Hematopoietic multipotent progenitor cell treated with erythropoietin and hydrocortisone succinate and interleukin-3 and kit ligand, for 15 days (in vitro differentiated cells): ENCODE results near the gene CD99L2.
"Not testable (repeated sequence)": the region's sequence is repeated elsewhere in the genome, so short reads cannot be mapped to it uniquely, and the experiment has no call there.

ENCODE experiments used
- DNase-seq: peaks from one replicate; pipeline ENCODE4 v3.0.0-alpha.2; 2015; ENCODE audit warnings: low spot score

The CD99L2 gene

DNA sequence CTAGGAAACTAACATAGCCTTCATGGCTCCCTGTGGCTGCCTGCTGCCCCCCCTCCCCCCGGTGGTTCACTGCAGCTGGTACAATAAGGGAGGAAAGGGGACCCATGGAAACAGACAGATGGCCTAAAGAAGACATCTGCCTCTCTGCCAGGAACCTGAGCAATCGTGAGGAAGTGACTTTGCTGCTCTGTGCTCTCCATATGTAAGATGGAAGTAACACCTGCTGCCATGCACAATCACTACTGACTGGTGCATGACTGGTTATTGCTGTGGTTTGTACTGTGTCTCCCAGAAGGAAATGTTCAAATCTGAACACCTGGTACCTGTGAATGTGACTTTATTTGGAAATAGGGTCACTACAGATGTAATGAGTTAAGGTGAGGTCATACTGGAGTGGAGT lies 43.6 kb downstream of the CD99L2 start:
- no peak for DNase-seq

DNA sequence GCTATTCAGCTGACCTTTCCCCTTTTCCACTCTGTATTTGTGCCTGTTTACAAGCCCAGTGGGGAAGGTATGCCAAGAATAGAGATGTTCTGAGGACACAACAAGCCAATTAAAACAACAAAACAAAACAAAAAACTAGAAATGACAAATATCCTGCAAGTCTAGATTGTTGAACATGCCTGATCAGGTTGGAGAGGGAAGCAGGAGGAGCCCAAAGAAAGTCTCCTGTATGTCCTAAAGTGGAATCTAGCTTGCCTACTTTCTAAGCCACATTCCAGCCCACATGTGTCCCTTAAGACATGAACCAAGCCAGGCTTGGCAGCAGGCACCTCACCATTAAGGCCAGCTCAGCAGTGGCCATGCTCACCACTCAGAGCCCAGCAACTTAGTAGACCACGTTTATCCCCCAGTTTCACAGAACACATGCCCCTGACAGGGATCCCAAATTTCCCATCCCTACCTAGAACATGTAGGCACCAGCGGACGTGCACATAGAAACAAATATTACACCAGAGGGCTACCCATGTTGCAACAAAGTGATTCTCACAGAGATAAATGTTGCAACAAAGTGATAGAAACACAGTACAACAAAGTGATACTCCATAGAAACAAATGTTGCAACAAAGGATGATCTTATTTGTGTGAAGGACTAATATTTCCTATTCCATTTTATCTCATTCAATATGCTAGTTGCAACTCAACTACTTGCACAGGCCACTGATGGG lies 48.3 kb downstream of the CD99L2 start:
- no peak for DNase-seq

DNA sequence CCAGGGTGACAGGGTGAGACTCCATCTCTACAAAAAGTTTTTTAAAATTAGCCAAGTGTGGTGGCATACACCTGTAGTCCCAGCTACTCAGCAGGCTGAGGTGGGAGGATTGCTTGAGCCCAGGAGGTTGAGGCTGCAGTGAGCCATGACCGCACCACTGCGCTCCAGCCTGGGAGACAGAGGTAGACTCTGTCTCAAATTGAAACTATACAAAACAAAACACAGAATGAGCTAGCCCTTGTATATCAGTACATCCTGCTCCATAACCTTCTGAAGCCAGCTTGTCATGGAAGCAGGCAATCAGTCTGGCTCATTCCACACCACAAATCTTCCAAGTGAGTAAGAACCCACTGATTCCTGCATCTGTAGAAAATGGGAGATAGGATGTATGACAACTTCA lies 49.0 kb downstream of the CD99L2 start:
- no peak for DNase-seq

DNA sequence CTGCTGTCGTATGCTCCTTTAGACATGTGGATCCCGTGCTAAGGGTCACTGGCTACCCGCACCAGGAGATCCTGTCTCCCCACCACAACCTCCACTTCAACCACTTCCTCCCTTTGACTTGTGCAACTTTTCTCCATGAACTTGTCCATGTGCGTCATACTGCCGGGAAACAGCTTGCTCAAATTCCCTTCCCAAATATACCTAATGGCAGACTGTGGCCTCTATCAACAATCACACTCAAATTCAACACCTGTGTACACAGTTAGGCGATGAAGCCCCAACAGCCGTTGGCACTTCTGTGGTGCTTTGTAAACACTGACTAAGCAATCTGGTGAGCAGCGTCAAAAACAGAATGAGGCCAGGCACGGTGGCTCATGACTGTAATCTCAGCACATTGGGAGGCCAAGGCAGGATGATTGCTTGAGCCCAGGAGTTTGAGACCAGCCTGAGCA lies 49.5 kb downstream of the CD99L2 start:
- DNase-seq, result peak; percentile 2

DNA sequence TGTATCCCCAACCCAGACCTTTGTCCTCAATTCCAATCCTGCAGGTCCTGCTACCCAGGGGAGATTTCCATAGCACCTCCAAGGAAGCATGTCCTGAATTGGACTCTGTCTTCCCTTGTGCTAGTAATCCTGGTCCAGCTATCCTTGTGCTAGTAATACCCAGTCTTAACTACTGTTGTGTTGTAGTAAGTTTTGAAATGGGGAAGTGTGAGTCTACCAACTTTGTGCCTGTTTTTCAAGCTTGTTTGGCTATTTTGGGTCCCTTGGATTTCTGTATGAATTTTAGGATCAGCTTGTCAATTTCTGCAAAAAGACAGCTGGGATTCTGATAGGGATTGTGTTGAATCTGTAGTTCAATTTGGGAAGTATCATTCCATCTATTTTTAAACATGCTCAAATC lies 51.4 kb downstream of the CD99L2 start:
- no peak for DNase-seq

DNA sequence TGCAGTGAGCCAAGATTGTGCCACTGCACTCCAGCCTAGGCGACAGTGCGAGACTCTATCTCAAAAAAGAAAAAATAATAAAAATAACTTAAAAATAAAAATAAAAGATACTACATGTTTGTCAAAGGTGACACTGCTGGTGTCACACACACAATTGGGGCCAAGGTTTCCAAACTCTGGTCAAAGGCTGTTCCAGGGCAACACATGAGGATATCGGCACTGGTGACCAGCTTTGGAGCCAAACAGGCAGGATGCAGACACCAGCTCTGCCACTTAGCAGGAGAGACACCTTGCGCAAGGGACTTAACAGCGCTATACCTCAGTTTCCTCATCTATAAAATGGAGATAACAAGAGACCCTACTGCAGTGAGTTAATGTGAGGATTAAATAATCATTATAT lies 52.3 kb downstream of the CD99L2 start:
- DNase-seq, result no peak

DNA sequence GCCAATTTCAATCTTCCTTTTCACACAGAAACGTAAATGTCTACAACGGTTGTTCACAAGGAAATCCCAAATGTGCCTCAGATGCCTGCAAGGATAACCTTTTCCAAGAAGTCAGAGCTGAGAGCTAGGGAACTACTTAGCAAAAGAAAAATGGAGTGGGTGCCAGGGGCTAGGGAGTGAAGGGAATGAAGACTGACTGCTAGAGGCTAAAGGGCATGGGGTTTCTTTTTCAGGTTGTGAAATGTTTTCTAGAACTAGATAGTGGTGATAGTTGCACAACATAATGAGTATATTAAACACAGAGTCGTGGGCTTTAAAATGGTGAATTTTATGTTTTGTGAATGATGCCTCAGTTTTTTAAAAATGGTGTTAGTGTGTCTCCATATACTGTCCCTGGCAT lies 53.4 kb downstream of the CD99L2 start:
- DNase-seq, result no peak

DNA sequence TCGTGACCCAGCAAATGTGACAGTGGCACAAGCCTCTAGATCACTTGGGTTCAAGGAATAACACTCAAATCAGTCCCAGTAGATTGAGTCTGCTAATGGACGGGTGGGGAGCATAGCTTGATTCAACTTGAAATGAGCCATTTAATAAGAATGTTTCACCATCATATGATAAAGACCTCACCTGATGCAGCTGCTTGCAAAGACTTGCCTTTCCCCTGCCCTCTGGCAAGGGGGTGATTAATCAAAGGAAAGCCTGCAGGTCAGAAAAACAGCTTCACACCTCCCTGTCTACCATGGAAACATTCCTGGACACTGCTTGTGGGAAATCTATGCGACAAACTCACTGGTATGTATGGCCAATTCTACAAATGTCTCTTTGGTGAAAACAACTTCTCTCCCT lies 54.5 kb downstream of the CD99L2 start:
- DNase-seq, result no peak

DNA sequence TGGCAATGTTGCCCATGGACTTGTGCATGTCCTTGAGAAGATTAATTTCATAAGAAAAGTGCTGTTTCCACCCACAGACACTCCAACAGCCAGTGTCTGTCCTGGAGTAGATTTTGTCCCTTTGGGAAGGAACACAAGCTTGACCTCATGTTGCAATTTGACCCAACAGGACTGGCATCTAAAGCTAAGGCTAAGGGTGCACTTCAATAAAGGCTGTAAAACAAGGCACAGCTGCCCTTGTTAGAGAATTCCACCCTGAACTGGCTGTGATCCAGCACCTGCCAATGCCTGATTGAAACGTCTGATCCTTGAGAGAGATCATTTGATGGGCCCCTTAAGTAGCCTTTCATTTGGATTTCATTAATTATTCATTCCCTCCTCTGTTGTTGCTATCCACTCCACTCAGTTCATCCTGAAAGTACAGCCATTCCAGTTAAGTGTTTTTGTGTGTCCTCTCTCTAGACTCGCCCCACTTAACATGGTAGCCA lies 56.2 kb downstream of the CD99L2 start:
- no peak for DNase-seq

DNA sequence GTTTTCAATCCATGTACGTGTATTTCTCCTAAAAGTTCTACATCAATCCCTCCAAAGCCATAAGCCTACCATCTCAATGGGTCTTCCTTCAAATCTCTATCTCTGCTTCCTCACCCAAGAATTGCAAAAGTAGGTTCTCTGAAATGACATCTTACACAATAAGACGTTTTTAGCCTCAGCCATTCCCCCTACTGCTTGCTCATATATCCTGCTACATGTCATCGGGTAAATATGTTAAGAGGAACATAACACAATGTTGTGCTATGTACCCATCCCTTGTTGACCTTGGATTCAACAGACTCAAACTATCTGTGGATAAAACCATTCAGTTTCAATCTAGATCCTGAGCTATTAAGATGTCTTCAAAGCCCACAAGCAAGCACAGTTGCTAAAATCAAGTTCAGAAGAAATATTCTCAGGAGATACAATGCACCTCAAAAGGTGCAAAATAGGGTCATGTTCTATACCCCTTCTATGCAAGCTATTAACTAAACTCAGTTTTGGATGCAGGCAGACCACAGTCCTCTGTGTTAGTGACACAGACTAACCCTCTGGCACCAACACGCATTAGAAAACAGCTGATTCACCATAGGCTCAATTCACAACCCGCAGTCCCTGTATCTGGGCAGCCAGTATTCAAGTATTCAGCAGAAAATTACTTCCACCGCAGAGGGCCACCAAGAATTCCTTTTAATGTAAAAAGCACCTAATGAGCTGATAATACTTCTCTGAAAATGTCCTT lies 56.8 kb downstream of the CD99L2 start:
- DNase-seq, result no peak

DNA sequence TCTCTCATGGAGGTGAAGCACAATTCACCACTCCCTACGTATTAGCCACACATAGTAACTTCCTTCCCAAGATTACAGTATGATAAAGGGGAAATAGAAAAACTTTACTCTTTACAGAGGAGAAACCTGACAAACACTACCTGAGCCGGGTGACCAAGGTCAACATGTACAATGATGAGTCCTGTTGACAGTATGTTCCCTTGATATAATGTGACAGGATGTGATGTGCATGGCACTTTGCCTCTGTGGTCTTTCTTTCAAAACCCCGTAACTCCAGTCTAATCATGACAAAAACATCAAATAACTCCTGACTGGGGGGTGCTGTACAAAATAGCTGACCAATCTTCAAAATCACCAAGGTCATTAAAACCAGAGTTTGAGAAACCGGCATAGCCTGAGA lies 60.6 kb downstream of the CD99L2 start:
- no peak for DNase-seq

DNA sequence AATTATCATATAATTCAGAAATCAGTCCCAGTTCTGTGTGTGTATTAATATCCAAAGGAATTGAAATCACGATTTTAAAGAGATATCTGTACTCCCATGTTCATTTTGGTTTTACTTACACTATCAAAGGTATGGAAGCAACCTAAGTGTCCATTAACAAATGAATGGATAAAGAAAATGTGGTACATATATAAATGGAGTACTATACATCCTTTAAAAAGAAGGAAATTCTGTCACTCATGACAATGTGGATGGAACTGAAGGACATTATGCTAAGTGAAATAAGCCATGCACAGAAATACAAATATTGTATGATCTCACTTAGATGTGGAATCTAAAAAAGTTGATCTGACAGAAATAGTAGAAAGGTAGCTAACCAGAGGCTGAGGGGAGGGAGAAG lies 63.8 kb downstream of the CD99L2 start:
- no peak for DNase-seq

DNA sequence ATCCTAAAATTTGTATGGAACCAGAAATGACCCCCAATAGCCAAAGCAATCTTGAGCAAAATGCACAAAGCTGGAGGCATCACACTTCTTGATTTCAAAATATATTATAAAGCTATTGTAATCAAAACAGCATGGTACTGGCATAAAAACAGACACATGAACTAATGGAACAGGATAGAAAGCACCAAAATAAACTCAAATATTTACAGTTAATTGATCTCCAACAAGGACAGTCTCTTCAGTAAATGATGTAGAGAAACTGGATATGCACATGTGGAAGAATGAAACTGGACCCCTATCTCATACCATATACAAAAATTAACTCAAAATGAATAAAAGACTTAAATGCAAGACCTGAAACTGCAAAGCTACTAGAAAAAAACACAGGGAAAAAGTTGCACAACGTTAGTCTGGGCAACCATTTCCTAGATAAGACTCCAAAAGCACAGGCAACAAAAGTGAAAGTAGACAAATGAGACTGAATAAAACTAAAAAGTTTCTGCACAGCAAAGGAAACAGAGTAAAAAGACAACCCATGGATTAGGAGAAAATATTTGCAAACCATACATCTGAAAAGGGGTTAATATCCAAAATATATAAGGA lies 64.9 kb downstream of the CD99L2 start:
- no peak for DNase-seq

DNA sequence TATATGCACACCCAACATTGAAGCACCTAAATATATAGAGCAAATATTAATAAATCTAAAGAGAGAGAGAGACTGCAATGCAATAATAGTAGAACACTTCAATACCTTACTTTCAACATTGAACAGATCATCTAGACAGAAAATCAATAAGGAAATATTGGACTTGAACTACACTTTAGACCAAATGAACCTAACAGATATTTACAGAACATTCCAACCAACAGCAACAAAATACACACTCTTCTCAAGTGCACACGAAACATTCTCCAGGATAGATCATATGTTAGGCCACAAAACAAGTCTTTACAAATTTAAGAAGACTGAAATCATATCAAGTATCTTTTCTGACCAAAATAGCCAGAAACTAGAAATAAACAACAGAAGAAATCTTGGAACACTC lies 66.6 kb downstream of the CD99L2 start:
- no peak for DNase-seq

DNA sequence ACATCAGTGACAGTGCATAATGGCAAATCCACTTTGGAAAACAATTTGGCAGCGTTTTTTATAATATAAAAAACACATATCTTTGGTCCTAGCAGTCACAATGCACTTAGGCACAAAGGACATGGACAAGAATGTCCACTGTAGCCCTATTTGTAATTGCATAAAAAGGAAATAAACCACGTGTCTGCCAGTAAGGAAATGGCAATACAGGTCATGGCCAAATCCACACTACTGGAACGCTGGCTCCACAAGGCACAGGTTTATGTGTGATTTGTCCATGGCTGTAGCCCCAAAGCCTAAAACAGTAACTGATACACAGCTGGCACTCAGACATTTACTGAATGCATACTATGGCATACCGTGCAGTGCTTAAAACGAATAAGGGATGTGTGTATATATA lies 69.7 kb downstream of the CD99L2 start:
- no peak for DNase-seq

DNA sequence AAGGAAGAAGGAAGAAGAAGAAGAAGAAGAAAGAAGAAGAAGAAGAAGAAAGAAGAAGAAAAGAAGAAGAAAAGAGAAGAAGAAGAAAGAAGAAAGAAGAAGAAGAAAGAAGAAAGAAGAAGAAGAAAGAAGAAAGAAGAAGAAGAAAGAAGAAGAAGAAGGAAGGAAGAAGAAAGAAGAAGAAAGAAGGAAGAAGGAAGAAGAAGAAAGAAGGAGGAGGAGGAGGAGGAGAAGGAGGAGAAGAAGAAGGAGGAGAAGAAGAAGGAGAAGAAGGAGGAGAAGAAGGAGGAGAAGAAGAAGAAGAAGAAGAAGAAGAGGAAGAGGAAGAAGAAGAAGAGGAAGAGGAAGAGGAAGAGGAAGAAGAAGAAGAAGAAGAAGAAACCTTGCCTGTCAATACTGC lies 74.1 kb downstream of the CD99L2 start:
- not testable (repeated sequence) for DNase-seq

DNA sequence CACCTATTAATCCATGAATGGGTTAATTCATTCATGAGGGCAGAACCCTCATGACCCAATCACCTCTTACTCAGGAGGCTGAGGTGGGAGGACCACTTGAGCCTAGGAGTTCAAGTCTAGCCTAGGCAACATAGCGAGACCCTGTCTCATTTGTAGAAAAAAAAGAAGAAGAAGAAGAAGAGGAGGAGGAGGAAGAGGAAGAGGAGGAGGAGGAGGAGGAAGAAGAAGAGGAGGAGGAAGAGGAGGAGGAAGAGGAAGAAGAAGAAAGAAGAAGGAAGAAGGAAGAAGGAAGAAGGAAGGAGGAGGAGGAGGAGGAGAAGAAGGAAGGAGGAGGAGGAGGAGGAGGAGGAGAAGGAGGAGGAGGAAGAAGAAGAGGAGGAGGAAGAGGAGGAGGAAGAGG lies 74.6 kb downstream of the CD99L2 start:
- DNase-seq, result not testable (repeated sequence)

DNA sequence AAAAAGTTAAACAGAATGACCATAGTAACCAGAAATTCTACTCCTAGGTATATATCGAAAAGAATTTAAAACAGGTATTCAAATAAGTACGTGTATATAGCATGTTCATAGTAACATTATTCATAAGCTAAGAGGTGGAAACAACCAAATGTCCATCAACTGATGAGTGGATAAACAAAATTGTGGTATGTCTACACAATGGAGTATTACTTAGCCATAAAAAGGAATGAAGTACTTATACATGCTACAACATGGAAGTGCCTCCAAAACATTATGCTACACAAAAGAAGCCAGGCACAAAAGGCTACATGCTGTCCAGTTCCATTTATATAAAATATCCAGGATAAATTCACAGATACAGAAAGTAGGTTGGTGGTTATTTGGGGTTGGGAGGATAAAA lies 76.5 kb downstream of the CD99L2 start:
- DNase-seq, result no peak

DNA sequence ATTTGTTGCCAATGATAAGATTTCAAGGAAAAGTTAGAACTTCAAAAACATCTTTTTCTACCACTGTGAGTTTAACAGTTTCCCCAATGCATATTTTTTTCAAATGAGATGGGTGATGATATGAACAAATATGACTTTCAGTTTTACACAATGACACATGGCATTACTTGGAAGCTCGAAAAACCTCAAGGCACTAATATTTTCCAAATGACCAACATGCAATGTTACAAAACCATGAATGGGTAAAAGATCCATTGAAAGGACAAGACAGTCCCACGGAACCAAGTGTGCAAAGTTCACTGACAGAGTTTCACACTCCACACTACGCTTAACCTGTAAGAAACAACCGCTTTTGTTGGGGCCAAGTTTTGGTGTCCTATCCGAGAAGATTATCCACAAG lies 84.5 kb downstream of the CD99L2 start:
- DNase-seq, result no peak

DNA sequence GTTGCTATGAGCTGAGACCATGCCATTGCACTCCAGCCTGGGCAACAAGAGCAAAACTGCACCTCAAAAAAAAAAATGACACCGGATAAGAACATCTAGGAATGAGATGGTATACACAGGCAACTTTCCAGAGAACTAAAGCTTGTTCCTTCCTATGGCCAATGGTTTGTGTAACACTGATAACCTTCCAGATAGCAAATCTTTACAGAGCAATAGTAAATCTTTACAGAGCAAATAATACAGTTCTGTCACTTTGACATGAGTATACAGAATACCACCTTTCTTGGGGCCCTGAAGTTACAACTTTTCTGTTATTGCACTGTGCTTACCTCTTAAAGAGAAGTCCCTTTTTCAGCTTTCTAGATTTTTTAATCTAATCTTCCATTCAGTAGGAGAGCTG lies 91.6 kb downstream of the CD99L2 start:
- no peak for DNase-seq

DNA sequence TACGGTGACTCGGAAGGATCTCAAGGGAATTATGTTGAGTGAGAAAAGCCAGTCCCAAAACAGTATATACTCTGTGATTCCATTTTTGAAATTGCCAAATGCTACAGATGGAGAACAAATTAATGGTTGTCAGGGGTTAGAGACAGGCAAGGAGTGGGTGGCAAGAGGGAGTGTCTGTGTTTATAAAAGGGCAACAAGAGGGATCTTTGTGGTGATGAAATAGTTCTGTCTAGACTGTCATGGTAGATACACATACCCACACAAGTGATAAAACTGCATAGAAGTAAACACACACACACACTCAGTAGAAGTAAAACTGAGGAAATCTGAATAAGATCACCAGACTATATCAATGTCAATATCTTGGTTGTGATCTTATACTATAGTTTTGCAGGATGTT lies 92.7 kb downstream of the CD99L2 start:
- no peak for DNase-seq

DNA sequence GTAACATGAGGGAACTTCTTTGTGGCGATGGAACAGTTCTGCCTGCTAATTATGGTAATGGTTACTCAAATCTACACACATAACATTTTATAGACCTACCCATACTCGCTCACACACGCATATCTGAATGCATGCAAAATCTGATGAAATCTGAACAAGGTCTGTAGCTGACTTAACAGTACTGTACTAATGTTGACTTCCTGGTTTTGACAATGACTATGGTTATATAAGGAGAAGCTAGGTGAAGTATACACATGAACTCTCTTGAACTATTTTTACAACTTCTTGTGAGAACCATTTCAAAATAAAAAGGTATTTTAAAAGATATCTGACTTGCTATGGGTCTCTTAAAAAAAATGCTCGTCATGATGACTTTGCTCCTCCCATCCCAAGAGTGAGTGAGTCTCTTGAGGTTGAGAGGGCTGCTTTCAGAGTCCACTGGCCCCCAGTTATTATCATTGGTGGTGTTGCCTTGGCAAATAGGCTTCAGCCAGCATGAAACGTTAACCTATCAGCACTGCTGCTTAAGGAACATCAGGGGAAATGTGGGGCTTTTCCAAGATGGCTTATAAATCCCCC lies 105.4 kb downstream of the CD99L2 start:
- DNase-seq, result peak; percentile 1

DNA sequence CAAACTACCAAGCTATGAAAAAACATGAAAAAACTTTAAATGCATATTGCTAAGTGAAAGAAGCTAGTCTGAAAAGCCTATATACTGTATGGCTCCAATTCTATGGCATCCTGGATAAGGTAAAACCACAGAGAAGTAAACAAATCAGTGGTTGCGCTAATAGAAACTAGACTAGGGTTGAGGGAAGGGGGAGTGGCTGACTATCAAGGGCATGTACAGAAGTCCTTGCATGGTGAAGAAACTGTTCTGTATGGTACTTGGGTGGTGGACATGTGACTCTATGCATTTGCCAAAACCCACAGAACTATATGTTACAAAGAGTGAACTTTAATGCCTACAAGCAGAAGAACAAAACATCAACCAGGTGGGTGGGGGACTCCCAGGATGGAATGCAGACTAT lies 108.4 kb downstream of the CD99L2 start:
- no peak for DNase-seq
